ENCODE data around the gene TBRG4. TPM values are rescaled to one million over a fixed set of nuclear protein-coding genes. Genes with fewer than 3 reads are reported as not detected.

Gene TBRG4
- total RNA-seq, 1 experiment from 2014 or later: 127 TPM

GRCh38 chr7:45119550-45119949 lies 8.1 kb upstream of the TBRG4 start:
- H3K9me3 ChIP-seq (ENCODE audit: control insufficient read depth, low read depth, low read length): no peaks in the 10 kb centered on the region
- no peak overlapping the region for H2BK120ac ChIP-seq (ENCODE audit: low read depth, low read length, poor library complexity, severe bottlenecking)
- no peak overlapping the region for H3K9ac ChIP-seq (ENCODE audit: extremely low read depth, insufficient read length, low read length)
- H3K4me1 ChIP-seq (ENCODE audit: insufficient read depth, low read length): no peaks in the 10 kb centered on the region
- no peak overlapping the region for H2BK20ac ChIP-seq (ENCODE audit: low read depth, low read length, poor library complexity, severe bottlenecking)
- H3K27ac Mint-ChIP-seq: no peak overlapping the region
- H3K4ac ChIP-seq (ENCODE audit: low read depth, low read length): no peak overlapping the region
- H3K36me3 Mint-ChIP-seq (ENCODE audit: insufficient read depth in 1 of 3, low read depth in 3 of 3): no peaks in the 10 kb centered on the region
- no peaks in the 10 kb centered on the region for H3K23me2 ChIP-seq (ENCODE audit: insufficient read length, low read depth, low read length, poor library complexity, severe bottlenecking)
- no peak overlapping the region for H2BK5ac ChIP-seq (ENCODE audit: insufficient read length, low read length)
- no peak overlapping the region for H3T11ph ChIP-seq (ENCODE audit: low read length)
- no peak overlapping the region for H3K18ac ChIP-seq (ENCODE audit: insufficient read length, low read depth, low read length)
- no peak overlapping the region for H3K27ac ChIP-seq (ENCODE audit: insufficient read length, low read depth, low read length)
- no peak overlapping the region for H2AK5ac ChIP-seq (ENCODE audit: insufficient read length, low read length)
- no peak overlapping the region for H4K5ac ChIP-seq (ENCODE audit: insufficient read length, low read depth, low read length)
- peaks cover 11% of the 10 kb centered on the region in 2 experiments for H3K4me1 Mint-ChIP-seq
- no peaks in the 10 kb centered on the region for H3K79me1 ChIP-seq (ENCODE audit: insufficient read depth, low read depth, low read length, poor library complexity, severe bottlenecking)
- no peak overlapping the region for H4K91ac ChIP-seq (ENCODE audit: insufficient read length, low read depth, low read length)
- no peak overlapping the region for H3K14ac ChIP-seq (ENCODE audit: insufficient read depth, low read length)
- H2AFZ ChIP-seq (ENCODE audit: low read length): no peak overlapping the region
- H3K23ac ChIP-seq (ENCODE audit: insufficient read length, low read depth, low read length): no peak overlapping the region
- no peak overlapping the region; a peak in 1 of 5 replicates for H3K4me3 Mint-ChIP-seq
- H3K4me2 ChIP-seq (ENCODE audit: insufficient read depth, insufficient read length, low read length): no peak overlapping the region
- no peaks in the 10 kb centered on the region for H3K9me3 Mint-ChIP-seq
- peaks cover 38% of the 10 kb centered on the region for H3K27me3 Mint-ChIP-seq (ENCODE audit: low read depth)
- WGBS (ENCODE audit: extremely low coverage, insufficient read length, low lambda C conversion rate): no CpG with 5 or more reads among the region's 3 CpGs
- H4K8ac ChIP-seq (replicated peaks; ENCODE audit: insufficient read length, low read depth, low read length): no peak overlapping the region
- DNase-seq: no peak
- H3K79me2 ChIP-seq (ENCODE audit: insufficient read depth, low read length): no peaks in the 10 kb centered on the region
- H4K20me1 ChIP-seq (ENCODE audit: control insufficient read depth, insufficient read depth, insufficient read length): no peaks in the 10 kb centered on the region
- H3K27me3 ChIP-seq (ENCODE audit: insufficient read depth, low read length): no peaks in the 10 kb centered on the region
- H2BK15ac ChIP-seq (ENCODE audit: low read depth, low read length): no peak overlapping the region
- TF ChIP-seq CTCF (conservative IDR thresholded peaks at IDR 0.05): no peak
- H3K56ac ChIP-seq (ENCODE audit: insufficient read length, low read depth, low read length): no peak overlapping the region
- no peak overlapping the region for H2BK12ac ChIP-seq (ENCODE audit: insufficient read length, low read depth, low read length)

All from H9 (cell line).